Epidermal melanocyte (primary cell): ENCODE data around the gene LRRC43.
A peak's percentile ranks its signal among the peaks of the same experiment; 100 is the strongest.
"Not testable (repeated sequence)": the region's sequence is repeated elsewhere in the genome, so short reads cannot be mapped to it uniquely, and the experiment has no call there.

ENCODE experiments used
- DNase-seq: peaks from one replicate; pipeline ENCODE4 v3.0.0; 2011; ENCODE audit warnings: low spot score; ENCODE audit not compliant: insufficient read length

The LRRC43 gene

GRCh38 chr12:122158700-122159285 is 24.1 kb upstream of the LRRC43 start:
- no peak for DNase-seq

- DNase-seq = no peak
These were observed 23.0 kb upstream of the LRRC43 start for GRCh38 chr12:122159882-122160281.

- no peak for DNase-seq
These were observed 22.2 kb upstream of the LRRC43 start for GRCh38 chr12:122160761-122161160.

GRCh38 chr12:122161682-122162081 is 21.2 kb upstream of the LRRC43 start:
- DNase-seq = no peak

GRCh38 chr12:122162976-122163375 is 19.9 kb upstream of the LRRC43 start:
- DNase-seq = no peak

GRCh38 chr12:122166422-122167349 is 16.2 kb upstream of the LRRC43 start:
- no peak for DNase-seq

GRCh38 chr12:122167356-122167925 is 15.5 kb upstream of the LRRC43 start:
- DNase-seq = no peak

- DNase-seq = no peak
These were observed 14.4 kb upstream of the LRRC43 start for GRCh38 chr12:122168492-122168891.

GRCh38 chr12:122171399-122171798 is 11.5 kb upstream of the LRRC43 start:
- DNase-seq = no peak

- no peak for DNase-seq
These were observed 10.5 kb upstream of the LRRC43 start for GRCh38 chr12:122172262-122172939.

GRCh38 chr12:122174155-122174845 is 8.6 kb upstream of the LRRC43 start, which contains the start of gene IL31:
Gene IL31 (minus strand): TSS chr12:122174221. CDS start chr12:122174172, 49 bp downstream.
- no peak for DNase-seq

- DNase-seq = not testable (repeated sequence)
These were observed 6.5 kb upstream of the LRRC43 start for GRCh38 chr12:122176473-122176872.

GRCh38 chr12:122183588-122183940 is 641 bp downstream of the LRRC43 start:
- DNase-seq = no peak

GRCh38 chr12:122184517-122184916 is 1.6 kb downstream of the LRRC43 start:
- DNase-seq = no peak

GRCh38 chr12:122185079-122185478 is 2.2 kb downstream of the LRRC43 start:
- no peak for DNase-seq

- DNase-seq = no peak
These were observed 2.7 kb downstream of the LRRC43 start for GRCh38 chr12:122185494-122186082.

GRCh38 chr12:122187466-122187865 is 4.5 kb downstream of the LRRC43 start:
- no peak for DNase-seq

- DNase-seq = no peak
These were observed 6.9 kb downstream of the LRRC43 start for GRCh38 chr12:122189626-122190475.

GRCh38 chr12:122190842-122191668 is 8.1 kb downstream of the LRRC43 start:
- peak; percentile 50 for DNase-seq
